Calu3 (cell line): Measurements from ENCODE around the gene EDAR. TPM values are rescaled to one million over a fixed set of nuclear protein-coding genes. Genes with fewer than 3 reads are reported as not detected.

ENCODE experiments used
- BruUV-seq: library from RNA; stranded (reverse); fragments of 400-500 nt; replicated peaks from 2 replicates; lab custom pipeline; 2021; lab: Mats Ljungman, UMichigan
- CTCF ChIA-PET: fragments of 300-600 bp; sonication (Branson Sonifier 250); formaldehyde crosslinking; loops from one replicate; lab custom pipeline; 2022; ENCODE audit warnings: antibody characterized with exemption; lab: Charles Lee
- DNase-seq: peaks from one replicate; pipeline ENCODE4 v3.0.0; 2022
- H3K27ac Mint-ChIP-seq: one replicate; pipeline ENCODE4 v1.8.0; 2022; ENCODE audit warnings: mixed read lengths; ENCODE audit not compliant: unreplicated experiment
- H3K27me3 Mint-ChIP-seq: one replicate; pipeline ENCODE4 v1.8.0; 2022; ENCODE audit warnings: mixed read lengths; ENCODE audit not compliant: unreplicated experiment
- H3K36me3 Mint-ChIP-seq: one replicate; pipeline ENCODE4 v1.8.0; 2022; ENCODE audit warnings: mild to moderate bottlenecking, moderate library complexity, mixed read lengths; ENCODE audit not compliant: insufficient read depth, unreplicated experiment
- H3K4me1 Mint-ChIP-seq: one replicate; pipeline ENCODE4 v1.8.0; 2022; ENCODE audit warnings: mild to moderate bottlenecking, low read depth, mixed read lengths; ENCODE audit not compliant: unreplicated experiment
- H3K4me3 Mint-ChIP-seq: one replicate; pipeline ENCODE4 v1.8.0; 2022; ENCODE audit warnings: mild to moderate bottlenecking, low read depth, moderate library complexity, mixed read lengths; ENCODE audit not compliant: unreplicated experiment
- H3K9me3 Mint-ChIP-seq: one replicate; pipeline ENCODE4 v1.8.0; 2022; ENCODE audit warnings: low read depth, mixed read lengths; ENCODE audit not compliant: unreplicated experiment
- intact Hi-C: fragments of 100-400 bp; cut with micrococcal nuclease; formaldehyde crosslinking; loops from one replicate; pipeline ENCODE4 v1.10.0; 2022; ENCODE audit not compliant: unreplicated experiment
- total RNA-seq: library from RNA; stranded (reverse); gene quantifications from 2 replicates; pipeline ENCODE4 v1.2.3, GENCODE V29; 2022
- TF ChIP-seq, protein P1 (sequence below): fragments of 200-600 bp; IDR thresholded peaks from one replicate; pipeline ENCODE4 v1.8.0; 2022; ENCODE audit warnings: antibody characterized with exemption; ENCODE audit not compliant: unreplicated experiment

Gene EDAR
- total RNA-seq, 1 experiment from 2014 or later, result not detected

DNA sequence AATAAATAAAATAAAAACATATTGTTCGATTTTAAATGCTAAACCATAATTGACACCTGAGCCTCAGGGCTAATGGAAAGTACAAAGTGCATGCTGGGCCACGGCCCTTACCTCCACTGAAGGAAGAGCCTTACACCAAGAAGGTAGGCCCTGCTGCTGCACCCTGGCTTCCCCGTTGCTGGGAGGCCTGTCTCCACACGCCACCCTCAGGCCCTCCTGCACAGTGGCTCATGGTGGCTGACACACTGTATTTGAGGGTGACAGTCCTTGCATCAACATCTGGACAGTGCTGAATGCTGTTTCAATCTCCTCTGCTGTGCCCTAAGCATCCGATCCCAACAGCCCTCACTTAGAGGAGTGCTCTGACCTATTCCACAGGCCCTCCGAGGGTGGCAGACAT is 39.3 kb upstream of the EDAR start:
- TF ChIP-seq, protein P1, sequence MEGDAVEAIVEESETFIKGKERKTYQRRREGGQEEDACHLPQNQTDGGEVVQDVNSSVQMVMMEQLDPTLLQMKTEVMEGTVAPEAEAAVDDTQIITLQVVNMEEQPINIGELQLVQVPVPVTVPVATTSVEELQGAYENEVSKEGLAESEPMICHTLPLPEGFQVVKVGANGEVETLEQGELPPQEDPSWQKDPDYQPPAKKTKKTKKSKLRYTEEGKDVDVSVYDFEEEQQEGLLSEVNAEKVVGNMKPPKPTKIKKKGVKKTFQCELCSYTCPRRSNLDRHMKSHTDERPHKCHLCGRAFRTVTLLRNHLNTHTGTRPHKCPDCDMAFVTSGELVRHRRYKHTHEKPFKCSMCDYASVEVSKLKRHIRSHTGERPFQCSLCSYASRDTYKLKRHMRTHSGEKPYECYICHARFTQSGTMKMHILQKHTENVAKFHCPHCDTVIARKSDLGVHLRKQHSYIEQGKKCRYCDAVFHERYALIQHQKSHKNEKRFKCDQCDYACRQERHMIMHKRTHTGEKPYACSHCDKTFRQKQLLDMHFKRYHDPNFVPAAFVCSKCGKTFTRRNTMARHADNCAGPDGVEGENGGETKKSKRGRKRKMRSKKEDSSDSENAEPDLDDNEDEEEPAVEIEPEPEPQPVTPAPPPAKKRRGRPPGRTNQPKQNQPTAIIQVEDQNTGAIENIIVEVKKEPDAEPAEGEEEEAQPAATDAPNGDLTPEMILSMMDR, result no peak
- CTCF ChIA-PET, result no interaction called here
- DNase-seq, result no peak
- Mint-ChIP-seq H3K27ac (no peak overlapping the region), H3K36me3 (peaks cover 13% of the 10 kb centered on the region), H3K4me1 (no peaks in the 10 kb centered on the region), H3K9me3 (no peaks in the 10 kb centered on the region), H3K4me3 (no peak overlapping the region), H3K27me3 (no peaks in the 10 kb centered on the region)
- no TSS peak for BruUV-seq
- intact Hi-C loops, result no loop called here

DNA sequence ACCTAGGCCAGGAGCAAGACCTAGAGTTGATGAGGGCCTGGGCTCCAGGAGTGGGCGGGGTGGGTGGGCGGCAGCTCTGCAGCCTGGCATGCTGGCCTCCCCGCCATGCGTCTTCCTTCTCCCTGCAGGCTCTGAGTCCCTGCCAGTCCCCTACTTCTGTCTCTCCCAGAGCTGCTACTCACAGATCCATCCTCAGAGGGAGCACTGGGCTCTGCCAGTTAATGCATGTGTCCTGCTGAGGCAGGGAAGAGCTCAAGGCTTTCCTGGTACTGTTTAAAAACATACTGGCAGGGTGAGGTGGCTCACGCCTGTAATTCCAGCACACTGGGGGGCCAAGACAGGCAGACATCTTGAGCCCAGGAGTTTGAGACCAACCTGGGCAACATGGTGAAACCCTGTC is 38.7 kb upstream of the EDAR start:
- TF ChIP-seq, protein P1, result no peak
- intact Hi-C loops, result no loop called here
- BruUV-seq, result no TSS peak
- Mint-ChIP-seq H3K4me3 (no peak overlapping the region), H3K27me3 (no peaks in the 10 kb centered on the region), H3K9me3 (no peaks in the 10 kb centered on the region), H3K27ac (no peak overlapping the region), H3K4me1 (no peaks in the 10 kb centered on the region), H3K36me3 (peaks cover 13% of the 10 kb centered on the region)
- CTCF ChIA-PET, result no interaction called here
- no peak for DNase-seq

DNA sequence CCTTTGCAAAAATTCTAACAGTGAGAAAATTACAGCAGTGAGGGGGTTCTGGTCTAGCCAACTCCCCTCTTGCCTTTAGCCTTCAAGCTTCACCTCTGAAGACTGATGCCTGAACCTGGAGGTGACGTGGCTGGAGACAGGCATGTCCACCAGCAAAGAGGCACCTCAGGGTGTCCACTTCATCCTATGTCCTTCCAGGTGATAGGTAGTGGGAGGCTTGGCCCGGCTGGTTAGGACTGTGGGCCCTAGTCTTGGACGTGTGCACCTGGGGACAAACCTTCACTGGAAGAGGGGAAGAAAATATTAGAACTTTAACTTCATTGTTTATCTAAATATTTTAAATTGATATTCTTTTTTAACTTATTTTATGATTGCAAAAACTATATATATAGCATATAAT is 35.5 kb upstream of the EDAR start:
- peaks cover 18% of the 10 kb centered on the region for H3K27me3 Mint-ChIP-seq
- H3K4me1 Mint-ChIP-seq, result no peaks in the 10 kb centered on the region
- no TSS peak for BruUV-seq
- no peak overlapping the region for H3K4me3 Mint-ChIP-seq
- TF ChIP-seq, protein P1, result no peak
- DNase-seq, result no peak
- H3K36me3 Mint-ChIP-seq, result no peaks in the 10 kb centered on the region
- intact Hi-C loops, result no loop called here
- H3K27ac Mint-ChIP-seq, result no peak overlapping the region
- CTCF ChIA-PET, result no interaction called here
- H3K9me3 Mint-ChIP-seq, result no peaks in the 10 kb centered on the region

DNA sequence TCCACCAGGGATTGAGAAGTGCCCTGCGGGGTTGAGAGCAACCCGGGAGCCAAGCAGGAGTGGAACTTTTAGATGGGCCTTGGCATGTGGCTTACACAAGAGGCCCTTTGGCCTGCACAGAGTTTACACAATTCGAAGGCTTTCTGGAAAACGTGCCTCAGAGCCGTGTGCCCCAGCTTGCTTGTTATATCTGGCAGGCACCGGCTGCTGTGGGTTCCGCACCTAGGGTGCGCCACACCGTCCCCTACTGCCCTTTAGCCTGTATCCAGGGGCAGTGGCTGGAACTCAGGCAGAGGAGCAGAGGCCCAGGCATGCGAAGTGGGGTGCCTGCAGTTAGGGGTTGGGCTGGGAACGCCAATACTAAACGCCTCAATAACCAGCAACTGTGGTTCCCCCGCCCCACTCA is 32.9 kb upstream of the EDAR start:
- no peak for DNase-seq
- Mint-ChIP-seq H3K27me3 (peaks cover 43% of the 10 kb centered on the region), H3K27ac (no peak overlapping the region), H3K4me1 (no peaks in the 10 kb centered on the region), H3K4me3 (no peak overlapping the region), H3K9me3 (no peaks in the 10 kb centered on the region), H3K36me3 (no peaks in the 10 kb centered on the region)
- TF ChIP-seq, protein P1, result no peak
- intact Hi-C loops, result no loop called here
- CTCF ChIA-PET, result no interaction called here
- no TSS peak for BruUV-seq
